Uterus (tissue), 2 donors: ENCODE data around the gene TSEN34.

ENCODE experiments used
- POLR2A ChIP-seq, 2 donors: fragments of 450-650 bp; IDR thresholded peaks; one replicate each; pipeline ENCODE4 v1.6.1; 2016; ENCODE audit warnings: antibody characterized with exemption in 2 of 2, mild to moderate bottlenecking in 1 of 2, moderate library complexity in 1 of 2
- TF ChIP-seq, protein P1 (sequence below), 4 experiments: fragments of 200-600 bp in 2 of 4; fragments of 450-650 bp in 2 of 4; sonication (generic) in 2 of 4; IDR thresholded peaks; one replicate each; pipeline ENCODE4 v1.5.1; 2016 to 2019; ENCODE audit warnings: antibody characterized with exemption in 4 of 4, mild to moderate bottlenecking in 2 of 4, moderate library complexity in 1 of 4

DNA sequence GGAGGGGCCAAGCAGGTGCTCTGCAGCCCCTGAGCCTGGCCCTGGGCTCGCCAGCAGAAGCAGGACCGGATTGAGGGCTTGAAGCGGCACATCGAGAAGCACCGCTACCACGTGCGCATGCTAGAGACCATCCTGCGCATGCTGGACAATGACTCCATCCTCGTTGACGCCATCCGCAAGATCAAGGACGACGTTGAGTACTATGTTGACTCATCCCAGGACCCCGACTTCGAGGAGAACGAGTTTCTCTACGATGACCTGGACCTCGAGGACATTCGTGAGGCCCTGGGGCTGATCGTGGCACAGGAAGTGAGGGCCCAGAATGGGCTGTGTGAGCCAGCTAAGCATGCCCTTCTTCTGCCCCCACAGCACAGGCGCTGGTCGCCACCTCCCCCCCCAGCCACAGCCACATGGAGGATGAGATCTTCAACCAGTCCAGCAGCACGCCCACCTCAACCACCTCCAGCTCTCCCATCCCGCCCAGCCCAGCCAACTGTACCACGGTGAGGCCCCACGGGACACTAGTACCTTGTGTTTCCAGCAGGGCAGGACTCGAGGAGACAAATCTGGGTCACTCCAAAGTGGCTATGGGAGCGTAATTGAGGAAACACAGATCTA, 45.5 kb upstream of the TSEN34 start:
- TF ChIP-seq, protein P1, sequence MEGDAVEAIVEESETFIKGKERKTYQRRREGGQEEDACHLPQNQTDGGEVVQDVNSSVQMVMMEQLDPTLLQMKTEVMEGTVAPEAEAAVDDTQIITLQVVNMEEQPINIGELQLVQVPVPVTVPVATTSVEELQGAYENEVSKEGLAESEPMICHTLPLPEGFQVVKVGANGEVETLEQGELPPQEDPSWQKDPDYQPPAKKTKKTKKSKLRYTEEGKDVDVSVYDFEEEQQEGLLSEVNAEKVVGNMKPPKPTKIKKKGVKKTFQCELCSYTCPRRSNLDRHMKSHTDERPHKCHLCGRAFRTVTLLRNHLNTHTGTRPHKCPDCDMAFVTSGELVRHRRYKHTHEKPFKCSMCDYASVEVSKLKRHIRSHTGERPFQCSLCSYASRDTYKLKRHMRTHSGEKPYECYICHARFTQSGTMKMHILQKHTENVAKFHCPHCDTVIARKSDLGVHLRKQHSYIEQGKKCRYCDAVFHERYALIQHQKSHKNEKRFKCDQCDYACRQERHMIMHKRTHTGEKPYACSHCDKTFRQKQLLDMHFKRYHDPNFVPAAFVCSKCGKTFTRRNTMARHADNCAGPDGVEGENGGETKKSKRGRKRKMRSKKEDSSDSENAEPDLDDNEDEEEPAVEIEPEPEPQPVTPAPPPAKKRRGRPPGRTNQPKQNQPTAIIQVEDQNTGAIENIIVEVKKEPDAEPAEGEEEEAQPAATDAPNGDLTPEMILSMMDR (IDR thresholded peaks at IDR 0.05) = no peak
- no peak for TF ChIP-seq POLR2A (IDR thresholded peaks at IDR 0.05)
